GM12878 (cell line): ENCODE data around the gene ALDH1L1.

Source experiments
- CHD2 ChIP-seq: IDR thresholded peaks from 2 replicates; pipeline ENCODE4 v1.6.1; 2011; ENCODE audit warnings: low read depth, low read length, improper control_type of control experiment, borderline replicate concordance
- EZH2 ChIP-seq: IDR thresholded peaks from 2 replicates; pipeline ENCODE4 v1.6.1; 2012; ENCODE audit warnings: low read depth, mild to moderate bottlenecking, control low read depth, inconsistent platforms, low read length, borderline replicate concordance; ENCODE audit not compliant: control insufficient read depth
- FOXK2 ChIP-seq: fragments of 450-650 bp; IDR thresholded peaks from 2 replicates; pipeline ENCODE4 v1.6.1; 2017; ENCODE audit warnings: mild to moderate bottlenecking, moderate library complexity
- MTA2 ChIP-seq: fragments of 450-650 bp; IDR thresholded peaks from 2 replicates; pipeline ENCODE4 v1.6.1; 2016; ENCODE audit warnings: low read depth, mild to moderate bottlenecking, moderate library complexity
- NFYB ChIP-seq: IDR thresholded peaks from 2 replicates; pipeline ENCODE4 v1.6.1; 2011; ENCODE audit warnings: low read depth, mild to moderate bottlenecking, low read length, improper control_type of control experiment, moderate library complexity; ENCODE audit not compliant: insufficient read depth
- NR2C2 ChIP-seq: IDR thresholded peaks from 2 replicates; pipeline ENCODE4 v1.6.1; 2011; ENCODE audit warnings: borderline replicate concordance, low read depth; ENCODE audit not compliant: control insufficient read depth, insufficient read length
- POLR2A ChIP-seq: IDR thresholded peaks from 2 replicates; pipeline ENCODE4 v1.6.1; 2011; ENCODE audit warnings: low read depth, mild to moderate bottlenecking, low read length
- SMAD1 ChIP-seq: fragments of 450-650 bp; IDR thresholded peaks from 2 replicates; pipeline ENCODE4 v1.6.1; 2018; ENCODE audit warnings: mild to moderate bottlenecking, low read depth; ENCODE audit not compliant: partially characterized antibody
- SP1 ChIP-seq: IDR thresholded peaks from one replicate; pipeline ENCODE4 v1.6.1; 2011; ENCODE audit warnings: low read depth, low read length
- ZNF384 ChIP-seq: IDR thresholded peaks from 2 replicates; pipeline ENCODE4 v1.6.1; 2012; ENCODE audit warnings: low read depth, mild to moderate bottlenecking, low read length, improper control_type of control experiment, borderline replicate concordance
- ZSCAN29 ChIP-seq: fragments of 450-650 bp; IDR thresholded peaks from 2 replicates; pipeline ENCODE4 v1.6.1; 2017; ENCODE audit warnings: mild to moderate bottlenecking, moderate library complexity
- TF ChIP-seq, protein P1 (sequence below), 3 experiments: IDR thresholded peaks in 2 of 3; conservative IDR thresholded peaks in 1 of 3; 2 replicates each; pipeline ENCODE4 v1.5.1; 2011; ENCODE audit warnings: low read depth in 3 of 3, low read length in 3 of 3, mild to moderate bottlenecking in 3 of 3, control low read depth in 2 of 3, moderate library complexity in 2 of 3, inconsistent platforms in 1 of 3, mixed read lengths in 1 of 3; ENCODE audit not compliant: control insufficient read depth in 2 of 3, insufficient read depth in 1 of 3; ENCODE audit errors: extremely low read depth in 1 of 3
- TF ChIP-seq, protein P2 (sequence below): fragments of 450-650 bp; IDR thresholded peaks from 2 replicates; pipeline ENCODE4 v1.6.1; 2016; ENCODE audit warnings: mild to moderate bottlenecking
- TF ChIP-seq, protein P3 (sequence below): fragments of 450-650 bp; IDR thresholded peaks from 2 replicates; pipeline ENCODE4 v1.6.1; 2017; ENCODE audit warnings: mild to moderate bottlenecking, moderate library complexity

DNA sequence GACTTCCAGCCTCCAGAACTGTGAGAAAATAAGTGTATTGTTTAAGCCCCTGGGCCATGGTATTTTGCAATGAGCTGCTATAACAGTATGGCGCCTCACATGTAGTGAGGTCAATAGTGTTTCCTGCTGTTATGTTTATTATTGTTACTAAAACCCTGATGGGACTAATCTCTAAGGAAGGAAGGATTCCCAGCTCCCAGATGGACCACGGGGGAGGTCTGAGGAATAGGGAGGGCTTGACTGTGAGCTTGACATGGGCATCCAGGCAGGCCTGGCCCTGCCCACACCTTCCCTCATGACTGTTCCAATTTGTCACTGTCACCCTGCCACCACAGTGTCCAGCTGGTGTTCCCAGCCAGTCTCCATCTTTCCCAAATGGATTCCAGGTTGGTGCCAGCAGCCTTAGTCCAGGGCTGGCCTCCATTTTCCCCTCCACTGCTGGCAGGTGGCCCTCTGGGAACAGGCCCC is 82.0 kb downstream of the ALDH1L1 start:
- TF ChIP-seq MTA2 = no peak
- TF ChIP-seq, protein P1, sequence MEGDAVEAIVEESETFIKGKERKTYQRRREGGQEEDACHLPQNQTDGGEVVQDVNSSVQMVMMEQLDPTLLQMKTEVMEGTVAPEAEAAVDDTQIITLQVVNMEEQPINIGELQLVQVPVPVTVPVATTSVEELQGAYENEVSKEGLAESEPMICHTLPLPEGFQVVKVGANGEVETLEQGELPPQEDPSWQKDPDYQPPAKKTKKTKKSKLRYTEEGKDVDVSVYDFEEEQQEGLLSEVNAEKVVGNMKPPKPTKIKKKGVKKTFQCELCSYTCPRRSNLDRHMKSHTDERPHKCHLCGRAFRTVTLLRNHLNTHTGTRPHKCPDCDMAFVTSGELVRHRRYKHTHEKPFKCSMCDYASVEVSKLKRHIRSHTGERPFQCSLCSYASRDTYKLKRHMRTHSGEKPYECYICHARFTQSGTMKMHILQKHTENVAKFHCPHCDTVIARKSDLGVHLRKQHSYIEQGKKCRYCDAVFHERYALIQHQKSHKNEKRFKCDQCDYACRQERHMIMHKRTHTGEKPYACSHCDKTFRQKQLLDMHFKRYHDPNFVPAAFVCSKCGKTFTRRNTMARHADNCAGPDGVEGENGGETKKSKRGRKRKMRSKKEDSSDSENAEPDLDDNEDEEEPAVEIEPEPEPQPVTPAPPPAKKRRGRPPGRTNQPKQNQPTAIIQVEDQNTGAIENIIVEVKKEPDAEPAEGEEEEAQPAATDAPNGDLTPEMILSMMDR (IDR thresholded peaks at IDR 0.05 in 2 of 3, conservative IDR thresholded peaks at IDR 0.05 in 1 of 3; ENCODE audit: control insufficient read depth in 2 of 3, extremely low read depth in 1 of 3, insufficient read depth in 1 of 3, low read depth in 3 of 3, low read length in 3 of 3) = no peak
- no peak for TF ChIP-seq ZNF384
- TF ChIP-seq, protein P2, sequence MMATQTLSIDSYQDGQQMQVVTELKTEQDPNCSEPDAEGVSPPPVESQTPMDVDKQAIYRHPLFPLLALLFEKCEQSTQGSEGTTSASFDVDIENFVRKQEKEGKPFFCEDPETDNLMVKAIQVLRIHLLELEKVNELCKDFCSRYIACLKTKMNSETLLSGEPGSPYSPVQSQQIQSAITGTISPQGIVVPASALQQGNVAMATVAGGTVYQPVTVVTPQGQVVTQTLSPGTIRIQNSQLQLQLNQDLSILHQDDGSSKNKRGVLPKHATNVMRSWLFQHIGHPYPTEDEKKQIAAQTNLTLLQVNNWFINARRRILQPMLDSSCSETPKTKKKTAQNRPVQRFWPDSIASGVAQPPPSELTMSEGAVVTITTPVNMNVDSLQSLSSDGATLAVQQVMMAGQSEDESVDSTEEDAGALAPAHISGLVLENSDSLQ = no peak
- TF ChIP-seq, protein P3, sequence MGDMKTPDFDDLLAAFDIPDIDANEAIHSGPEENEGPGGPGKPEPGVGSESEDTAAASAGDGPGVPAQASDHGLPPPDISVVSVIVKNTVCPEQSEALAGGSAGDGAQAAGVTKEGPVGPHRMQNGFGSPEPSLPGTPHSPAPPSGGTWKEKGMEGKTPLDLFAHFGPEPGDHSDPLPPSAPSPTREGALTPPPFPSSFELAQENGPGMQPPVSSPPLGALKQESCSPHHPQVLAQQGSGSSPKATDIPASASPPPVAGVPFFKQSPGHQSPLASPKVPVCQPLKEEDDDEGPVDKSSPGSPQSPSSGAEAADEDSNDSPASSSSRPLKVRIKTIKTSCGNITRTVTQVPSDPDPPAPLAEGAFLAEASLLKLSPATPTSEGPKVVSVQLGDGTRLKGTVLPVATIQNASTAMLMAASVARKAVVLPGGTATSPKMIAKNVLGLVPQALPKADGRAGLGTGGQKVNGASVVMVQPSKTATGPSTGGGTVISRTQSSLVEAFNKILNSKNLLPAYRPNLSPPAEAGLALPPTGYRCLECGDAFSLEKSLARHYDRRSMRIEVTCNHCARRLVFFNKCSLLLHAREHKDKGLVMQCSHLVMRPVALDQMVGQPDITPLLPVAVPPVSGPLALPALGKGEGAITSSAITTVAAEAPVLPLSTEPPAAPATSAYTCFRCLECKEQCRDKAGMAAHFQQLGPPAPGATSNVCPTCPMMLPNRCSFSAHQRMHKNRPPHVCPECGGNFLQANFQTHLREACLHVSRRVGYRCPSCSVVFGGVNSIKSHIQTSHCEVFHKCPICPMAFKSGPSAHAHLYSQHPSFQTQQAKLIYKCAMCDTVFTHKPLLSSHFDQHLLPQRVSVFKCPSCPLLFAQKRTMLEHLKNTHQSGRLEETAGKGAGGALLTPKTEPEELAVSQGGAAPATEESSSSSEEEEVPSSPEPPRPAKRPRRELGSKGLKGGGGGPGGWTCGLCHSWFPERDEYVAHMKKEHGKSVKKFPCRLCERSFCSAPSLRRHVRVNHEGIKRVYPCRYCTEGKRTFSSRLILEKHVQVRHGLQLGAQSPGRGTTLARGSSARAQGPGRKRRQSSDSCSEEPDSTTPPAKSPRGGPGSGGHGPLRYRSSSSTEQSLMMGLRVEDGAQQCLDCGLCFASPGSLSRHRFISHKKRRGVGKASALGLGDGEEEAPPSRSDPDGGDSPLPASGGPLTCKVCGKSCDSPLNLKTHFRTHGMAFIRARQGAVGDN = no peak
- no peak for TF ChIP-seq SP1
- no peak for TF ChIP-seq FOXK2
- no peak for TF ChIP-seq ZSCAN29
- TF ChIP-seq CHD2 = no peak
- TF ChIP-seq EZH2 = no peak
- no peak for TF ChIP-seq NFYB
- no peak for TF ChIP-seq POLR2A
- no peak for TF ChIP-seq SMAD1
- no peak for TF ChIP-seq NR2C2
